NCI-H1694 treated with DMSO at 0.1 percent for 48 hours (cell line): ENCODE results near the gene C4BPA.

Experiments used
- DNase-seq: peaks from one replicate; lab custom pipeline; 2025; lab: John Stamatoyannopoulos, UW

The C4BPA gene

GRCh38 chr1:207124389-207124788 lies 20.4 kb downstream of the C4BPA start:
- DNase-seq, result no peak

- no peak for DNase-seq
Measured at GRCh38 chr1:207128336-207128921, 24.4 kb downstream of the C4BPA start.

GRCh38 chr1:207129053-207129452 lies 25.0 kb downstream of the C4BPA start:
- DNase-seq, result no peak

GRCh38 chr1:207130252-207131036 lies 26.4 kb downstream of the C4BPA start:
- DNase-seq, result no peak

GRCh38 chr1:207131163-207131562 lies 27.1 kb downstream of the C4BPA start:
- DNase-seq, result no peak

- no peak for DNase-seq
Measured at GRCh38 chr1:207134581-207134980, 30.5 kb downstream of the C4BPA start.

GRCh38 chr1:207139616-207140015 lies 35.6 kb downstream of the C4BPA start:
- no peak for DNase-seq

- DNase-seq, result no peak
Measured at GRCh38 chr1:207140536-207140935, 36.5 kb downstream of the C4BPA start.

- DNase-seq, result no peak
Measured at GRCh38 chr1:207145401-207146058, 41.5 kb downstream of the C4BPA start.

- DNase-seq, result no peak
Measured at GRCh38 chr1:207151920-207152319, 47.9 kb downstream of the C4BPA start.

- no peak for DNase-seq
Measured at GRCh38 chr1:207152792-207153468, 48.9 kb downstream of the C4BPA start.

- no peak for DNase-seq
Measured at GRCh38 chr1:207155028-207155427, 51.0 kb downstream of the C4BPA start.

- DNase-seq, result no peak
Measured at GRCh38 chr1:207156095-207156494, 52.1 kb downstream of the C4BPA start.

- DNase-seq, result no peak
Measured at GRCh38 chr1:207156826-207157225, 52.8 kb downstream of the C4BPA start.

GRCh38 chr1:207164086-207164485 lies 60.1 kb downstream of the C4BPA start:
- DNase-seq, result no peak

- DNase-seq, result no peak
Measured at GRCh38 chr1:207172321-207172720, 68.3 kb downstream of the C4BPA start.

- DNase-seq, result no peak
Measured at GRCh38 chr1:207172885-207173284, 68.9 kb downstream of the C4BPA start.

GRCh38 chr1:207173396-207173795 lies 69.4 kb downstream of the C4BPA start:
- no peak for DNase-seq

- DNase-seq, result no peak
Measured at GRCh38 chr1:207174913-207175312, 70.9 kb downstream of the C4BPA start.

GRCh38 chr1:207179036-207179435 lies 75.0 kb downstream of the C4BPA start:
- no peak for DNase-seq

GRCh38 chr1:207181847-207182246 lies 77.8 kb downstream of the C4BPA start:
- DNase-seq, result no peak

GRCh38 chr1:207186503-207186902 lies 82.5 kb downstream of the C4BPA start:
- no peak for DNase-seq

GRCh38 chr1:207188901-207189300 lies 84.9 kb downstream of the C4BPA start:
- no peak for DNase-seq
